Heart left ventricle (tissue), 16 donors: ENCODE measurements around the gene DUXB. TPM values are rescaled to one million over a fixed set of nuclear protein-coding genes. Genes with fewer than 3 reads are reported as not detected.

ENCODE experiments used
- ATAC-seq, 4 donors: fragments of 200-7000 bp; cut with Tn5 transposase; one replicate each; pipeline ENCODE4 v1.9.1; 2020 to 2022; ENCODE audit warnings: moderate library complexity in 4 of 4, mild to moderate bottlenecking in 3 of 4, moderate number of reproducible peaks in 1 of 4
- DNase-seq, 5 donors: peaks; one replicate each; pipeline ENCODE4 v3.0.0-alpha.2; 2020
- H3K27ac ChIP-seq, 12 donors: fragments of 200-600 bp; sonication (generic) in 4 of 12; one replicate each; pipeline versions ENCODE4 v1.5.0 to v1.8.0; 2016 to 2022; ENCODE audit warnings: mild to moderate bottlenecking in 2 of 12
- H3K27me3 ChIP-seq, 9 donors: fragments of 200-600 bp; sonication (generic) in 2 of 9; one replicate each; pipeline versions ENCODE4 v1.5.1 to v1.8.0; 2016 to 2022; ENCODE audit warnings: mild to moderate bottlenecking in 3 of 9
- H3K36me3 ChIP-seq, 9 donors: fragments of 200-600 bp; sonication (generic) in 2 of 9; one replicate each; pipeline versions ENCODE4 v1.5.0 to v1.8.0; 2018 to 2022; ENCODE audit warnings: mild to moderate bottlenecking in 2 of 9
- H3K4me1 ChIP-seq, 12 donors: fragments of 200-600 bp; sonication (generic) in 4 of 12; one replicate each; pipeline versions ENCODE4 v1.5.0 to v1.8.0; 2016 to 2022; ENCODE audit warnings: mild to moderate bottlenecking in 3 of 12
- H3K4me3 ChIP-seq, 12 donors: fragments of 200-600 bp; sonication (generic) in 4 of 12; one replicate each; pipeline versions ENCODE4 v1.5.0 to v1.8.0; 2017 to 2022; ENCODE audit warnings: mild to moderate bottlenecking in 9 of 12, moderate library complexity in 4 of 12
- H3K9me3 ChIP-seq, 12 donors: fragments of 200-600 bp; sonication (generic) in 4 of 12; one replicate each; pipeline versions ENCODE4 v1.5.0 to v1.8.0; 2016 to 2022; ENCODE audit warnings: mild to moderate bottlenecking in 1 of 12
- POLR2A ChIP-seq, 2 donors: fragments of 450-650 bp; IDR thresholded peaks; one replicate each; pipeline ENCODE4 v1.6.1; 2017; ENCODE audit warnings: antibody characterized with exemption in 2 of 2, mild to moderate bottlenecking in 2 of 2, moderate library complexity in 2 of 2
- WGBS, 4 donors: extraction: QIAGEN DNeasy Blood & Tissue Kit in 2 of 4; methylation state at CpG; one replicate each; pipeline versions ENCODE4 v1.1.5 to v1.1.7; 2013 to 2018; 5-methylcytosine and 5-hydroxymethylcytosine counted together
- intact Hi-C, 10 donors: fragments of 100-400 bp; cut with DNase I; formaldehyde crosslinking; loops; one replicate each; pipeline versions ENCODE4 v1.11.1 to v1.14.2; 2022
- polyA plus RNA-seq, 2 donors: library from polyadenylated mRNA; stranded (reverse); fragments of 200-250 nt; gene quantifications; one replicate each; pipeline ENCODE4 v1.2.3, GENCODE V29; 2013
- total RNA-seq, 9 donors: library from RNA; depleted of rRNA in 2 of 9; stranded (reverse); fragments of >200 nt in 2 of 9; fragmentation: NEBNext Ultra II Directional in 3 of 9; extraction: Animal tissue kit (Norgen Biotek cat#: 25700) in 3 of 9; gene quantifications; one replicate each; pipeline versions ENCODE4 v1.1.0 to v1.2.4, GENCODE V29; 2016 to 2023
- TF ChIP-seq, protein P1 (sequence below), 12 donors: fragments of 200-600 bp; sonication (generic) in 4 of 12; IDR thresholded peaks; one replicate each; pipeline versions ENCODE4 v1.5.0 to v1.8.0; 2018 to 2022; ENCODE audit warnings: antibody characterized with exemption in 12 of 12, mild to moderate bottlenecking in 5 of 12
- donor health status: ischemic (EF 13 %, LVEDD 7.1; RV severe dilation, severe dysfunction).
- donor health status: healthy with polysubstance abuse.
- donor health status: DM: no; HTN: yes; CAD: no.
- donor health status: DM: no; HTN: no; CAD: no.
- donor health status: ischemic (EF 25% LVEDD 6.9; RV normal size, moderate dysfunction).
- donor health status: ischemic (EF 25% LVEDD 5.7; RV mildly dilated, moderate dysfunction).
- donor health status: healthy.
- donor health status: DM: yes; HTN: yes; CAD: no.
- donor health status: ischemic (EF 35%, LVEDD 5.7; RV mildly dilated, moderate dysfunction).
- donor health status: nonischemic (EF 11% LVEDD 7.7; RV severe dilation, severe dysfunction).
- donor health status: DM: yes; HTN: yes; CAD: no.
- donor health status: PGD.
- donor health status: ischemic (EF 29% LVEDD 5.4; RV normal size, mild dysfunction).
- donor health status: nonischemic (EF 23%, LVEDD 6.1; RV moderate dilation, normal function).

Gene DUXB
- total and polyA plus RNA-seq, 11 donors, result not detected

DNA sequence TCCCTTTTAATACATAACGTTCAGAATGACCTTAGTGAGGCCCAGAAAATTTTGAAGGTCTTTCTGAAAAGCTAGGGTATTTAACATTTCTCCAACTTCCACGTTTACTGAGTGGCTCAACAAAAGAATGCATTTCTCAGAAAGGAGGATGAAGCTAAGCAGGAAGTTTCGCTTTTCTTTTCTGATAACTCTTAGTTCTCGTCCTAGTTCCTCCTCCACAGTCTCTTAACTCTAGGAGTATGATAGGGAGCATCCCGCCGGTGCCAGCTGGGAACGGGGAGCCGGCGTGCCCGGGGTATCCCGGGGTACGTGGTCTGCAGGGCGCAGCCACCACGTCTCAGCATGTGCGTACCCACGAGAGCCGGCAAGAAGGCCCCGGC is 54.2 kb downstream of the DUXB start:
- intact Hi-C loops, result loop anchor here in 6 of 10 donors (1.0 to 10.0 kb wide), 4 partner anchors 24 to 118 kb away; partner anchors contain the start of gene ADAT1 (in 4 of the 6)
- Histone ChIP-seq H3K4me3 (peak overlapping the region; percentile 85 to 99 (median 95)), H3K27ac (peak overlapping the region in 11 of 12 donors; percentile 94 to 99 (median 98)), H3K4me1 (peaks cover 21 to 59% (median 43%) of the 10 kb centered on the region in 12 donors), H3K27me3 (no peaks in the 10 kb centered on the region), H3K9me3 (no peaks in the 10 kb centered on the region), H3K36me3 (peaks cover 0 to 40% (median 32%) of the 10 kb centered on the region in 9 donors)
- ATAC-seq (peak in 3 of 4 donors; percentile 25 to 45 (median 34)), DNase-seq (no peak)
- TF ChIP-seq, protein P1, sequence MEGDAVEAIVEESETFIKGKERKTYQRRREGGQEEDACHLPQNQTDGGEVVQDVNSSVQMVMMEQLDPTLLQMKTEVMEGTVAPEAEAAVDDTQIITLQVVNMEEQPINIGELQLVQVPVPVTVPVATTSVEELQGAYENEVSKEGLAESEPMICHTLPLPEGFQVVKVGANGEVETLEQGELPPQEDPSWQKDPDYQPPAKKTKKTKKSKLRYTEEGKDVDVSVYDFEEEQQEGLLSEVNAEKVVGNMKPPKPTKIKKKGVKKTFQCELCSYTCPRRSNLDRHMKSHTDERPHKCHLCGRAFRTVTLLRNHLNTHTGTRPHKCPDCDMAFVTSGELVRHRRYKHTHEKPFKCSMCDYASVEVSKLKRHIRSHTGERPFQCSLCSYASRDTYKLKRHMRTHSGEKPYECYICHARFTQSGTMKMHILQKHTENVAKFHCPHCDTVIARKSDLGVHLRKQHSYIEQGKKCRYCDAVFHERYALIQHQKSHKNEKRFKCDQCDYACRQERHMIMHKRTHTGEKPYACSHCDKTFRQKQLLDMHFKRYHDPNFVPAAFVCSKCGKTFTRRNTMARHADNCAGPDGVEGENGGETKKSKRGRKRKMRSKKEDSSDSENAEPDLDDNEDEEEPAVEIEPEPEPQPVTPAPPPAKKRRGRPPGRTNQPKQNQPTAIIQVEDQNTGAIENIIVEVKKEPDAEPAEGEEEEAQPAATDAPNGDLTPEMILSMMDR (IDR thresholded peaks at IDR 0.05), result no peak
- TF ChIP-seq POLR2A (IDR thresholded peaks at IDR 0.05), result no peak
- 0 to 1% (median 0%) methylated on average over 11 to 18 of the region's 18 CpGs for WGBS, 4 donors

GRCh38 chr16:75644240-75645012 is 56.8 kb downstream of the DUXB start:
- Histone ChIP-seq H3K9me3 (no peaks in the 10 kb centered on the region), H3K4me1 (peaks cover 5 to 34% (median 22%) of the 10 kb centered on the region in 12 donors), H3K36me3 (peaks cover 0 to 67% (median 55%) of the 10 kb centered on the region in 9 donors), H3K27me3 (no peaks in the 10 kb centered on the region), H3K4me3 (no peak overlapping the region), H3K27ac (peak overlapping the region in 1 of 12 donors; percentile 33)
- intact Hi-C loops, result loop anchor here in 2 of 10 donors (5.0 to 10.0 kb wide), 2 partner anchors 118 to 120 kb away; no protein-coding TSS in a partner anchor
- WGBS, 4 donors, result 83 to 87% (median 85%) methylated on average over 7 of the region's 7 CpGs
- ATAC-seq (no peak), DNase-seq (no peak)
- no peak for TF ChIP-seq POLR2A (IDR thresholded peaks at IDR 0.05)
- TF ChIP-seq, protein P1 (IDR thresholded peaks at IDR 0.05), result no peak

Other genes with a start within 250 kb of the DUXB start
- gene TMEM170A, start 236.8 kb downstream of the DUXB start, total RNA-seq, result 10 to 100 TPM in 4 of 9 donors, 1 to 10 TPM in 5; 7.7 to 14.6 (median 9.5) TPM
- gene TMEM170A, start 236.8 kb downstream of the DUXB start, polyA plus RNA-seq, result 1 to 10 TPM; 4.3 to 8.2 TPM
- 1 to 10 TPM in 3 of 9 donors, under 1 TPM in 6; 0.32 to 1.8 (median 0.88) TPM for gene CHST6, start 206.0 kb downstream of the DUXB start, total RNA-seq
- 1 to 10 TPM in 1 of 2 donors, under 1 TPM in 1; 0.46 to 1.1 TPM for gene CHST6, start 206.0 kb downstream of the DUXB start, polyA plus RNA-seq
- gene CHST5, start 165.4 kb downstream of the DUXB start, total RNA-seq, result under 1 TPM in 6 of 9 donors, not detected in 3; 0.15 to 0.96 (median 0.44) TPM
- under 1 TPM; 0.18 to 0.61 TPM for gene CHST5, start 165.4 kb downstream of the DUXB start, polyA plus RNA-seq
- 1 to 10 TPM; 4.4 to 9.1 (median 7.1) TPM for gene TMEM231, start 145.2 kb downstream of the DUXB start, total RNA-seq
- gene TMEM231, start 145.2 kb downstream of the DUXB start, polyA plus RNA-seq, result 1 to 10 TPM; 1.7 to 8.0 TPM
- gene GABARAPL2, start 135.1 kb downstream of the DUXB start, total RNA-seq, result 100 to 1,000 TPM; 145 to 256 (median 210) TPM
- gene GABARAPL2, start 135.1 kb downstream of the DUXB start, polyA plus RNA-seq, result 100 to 1,000 TPM; 141 to 235 TPM
- 10 to 100 TPM; 16.8 to 37.5 (median 24.1) TPM for gene ADAT1, start 78.2 kb downstream of the DUXB start, total RNA-seq
- 10 to 100 TPM in 1 of 2 donors, 1 to 10 TPM in 1; 8.0 to 15.3 TPM for gene ADAT1, start 78.2 kb downstream of the DUXB start, polyA plus RNA-seq
- gene KARS1, start 53.8 kb downstream of the DUXB start, total RNA-seq, result 100 to 1,000 TPM; 111 to 152 (median 129) TPM
- gene KARS1, start 53.8 kb downstream of the DUXB start, polyA plus RNA-seq, result 100 to 1,000 TPM in 1 of 2 donors, 10 to 100 TPM in 1; 93.2 to 154 TPM
- gene TERF2IP, start 53.7 kb downstream of the DUXB start, total RNA-seq, result 10 to 100 TPM; 57.0 to 76.7 (median 73.1) TPM
- gene TERF2IP, start 53.7 kb downstream of the DUXB start, polyA plus RNA-seq, result 10 to 100 TPM; 52.0 to 79.2 TPM
- gene CPHXL2, start 24.5 kb downstream of the DUXB start, total RNA-seq, result not detected
- not detected for gene CPHXL2, start 24.5 kb downstream of the DUXB start, polyA plus RNA-seq
- gene CPHXL, start 25.0 kb upstream of the DUXB start, total RNA-seq, result not detected
- gene CPHXL, start 25.0 kb upstream of the DUXB start, polyA plus RNA-seq, result not detected